ENCODE measurements around the gene STUM.

GRCh38 chr1:226627050-226627755 lies 78.6 kb downstream of the STUM start:
- TF ChIP-seq CTCF (IDR thresholded peaks at IDR 0.05; ENCODE audit: control extremely low read depth in 1 of 3, insufficient read depth in 1 of 3, low read depth in 1 of 3, low read length in 3 of 3), result no peak
- no peak for TF ChIP-seq RAD21 (IDR thresholded peaks at IDR 0.05 in 1 of 2, conservative IDR thresholded peaks at IDR 0.05 in 1 of 2; ENCODE audit: low read depth in 2 of 2, low read length in 2 of 2)
- no peak for TF ChIP-seq YY1 (IDR thresholded peaks at IDR 0.05; ENCODE audit: low read depth, low read length)

Data from H1 (cell line).